NCI-H460 (cell line): ENCODE measurements around the gene SPINK8. TPM values are rescaled to one million over a fixed set of nuclear protein-coding genes. Genes with fewer than 3 reads are reported as not detected.
"Not testable (repeated sequence)": the region's sequence is repeated elsewhere in the genome, so short reads cannot be mapped to it uniquely, and the experiment has no call there.

Experiments
- DNase-seq: peaks from one replicate; pipeline ENCODE4 v3.0.0-alpha.2; 2016; ENCODE audit warnings: low read depth; ENCODE audit errors: extremely low read depth
- polyA plus RNA-seq: library from polyadenylated mRNA; depleted of rRNA; stranded (reverse); fragments of >200 nt; gene quantifications from 2 replicates; pipeline ENCODE4 v1.2.3, GENCODE V29; 2014; cell fraction: nucleus; rRNA removed
- total RNA-seq: library from RNA; depleted of rRNA; stranded (reverse); fragments of >200 nt; shearing (Covaris generic); gene quantifications from 2 replicates; pipeline ENCODE4 v1.2.3, GENCODE V29; 2014; rRNA removed

The SPINK8 gene
- total RNA-seq = not detected in 2 replicates
- polyA plus RNA-seq = not detected in 2 replicates

DNA sequence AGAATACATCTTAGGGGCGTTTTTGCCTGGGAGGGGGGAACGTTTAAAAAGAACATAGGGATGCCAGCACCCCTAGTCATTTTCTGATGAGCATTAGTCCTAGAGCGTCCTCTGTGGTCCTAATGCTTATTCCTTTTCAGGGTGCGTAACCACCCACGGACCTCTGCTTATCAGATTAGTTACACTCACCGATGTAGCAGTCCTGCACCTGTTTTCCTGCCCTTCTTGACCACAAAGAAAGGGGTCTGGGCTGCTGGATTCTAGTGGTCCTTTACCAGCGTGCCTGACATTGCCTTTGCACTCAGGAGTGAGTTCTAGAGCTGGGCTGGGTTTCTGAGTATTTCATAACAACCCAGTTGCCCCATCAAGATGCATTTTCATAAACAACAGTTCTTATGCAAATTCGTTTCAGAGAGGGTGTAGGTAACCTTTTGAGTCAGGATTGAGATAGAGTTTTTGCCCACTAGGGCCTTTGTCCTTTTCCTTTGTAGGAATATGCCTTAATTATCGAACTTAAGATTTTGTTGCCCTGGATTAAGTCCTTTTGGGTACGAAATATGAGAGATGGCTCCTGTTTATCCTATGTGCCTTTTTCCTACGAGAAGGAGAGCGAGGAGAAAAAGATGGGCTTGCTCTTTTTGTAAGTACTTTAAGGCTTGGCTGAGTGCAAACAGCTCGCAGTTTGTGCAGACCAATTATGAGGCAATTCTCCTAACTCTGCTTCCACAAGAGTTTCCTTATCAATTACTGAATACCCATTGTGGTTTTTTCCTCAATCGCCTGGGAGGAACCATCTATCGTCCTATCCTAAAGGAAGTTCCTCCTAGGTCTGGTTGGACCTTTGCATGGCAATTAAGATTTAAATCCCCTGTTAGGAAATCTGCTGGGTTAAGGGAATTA lies at the start of gene SPINK8:
TSS of gene SPINK8 (minus strand) at position 316 of the 900 bp plus-strand sequence. CDS start 5,320 bp downstream, outside the sequence.
- not testable (repeated sequence) for DNase-seq

DNA sequence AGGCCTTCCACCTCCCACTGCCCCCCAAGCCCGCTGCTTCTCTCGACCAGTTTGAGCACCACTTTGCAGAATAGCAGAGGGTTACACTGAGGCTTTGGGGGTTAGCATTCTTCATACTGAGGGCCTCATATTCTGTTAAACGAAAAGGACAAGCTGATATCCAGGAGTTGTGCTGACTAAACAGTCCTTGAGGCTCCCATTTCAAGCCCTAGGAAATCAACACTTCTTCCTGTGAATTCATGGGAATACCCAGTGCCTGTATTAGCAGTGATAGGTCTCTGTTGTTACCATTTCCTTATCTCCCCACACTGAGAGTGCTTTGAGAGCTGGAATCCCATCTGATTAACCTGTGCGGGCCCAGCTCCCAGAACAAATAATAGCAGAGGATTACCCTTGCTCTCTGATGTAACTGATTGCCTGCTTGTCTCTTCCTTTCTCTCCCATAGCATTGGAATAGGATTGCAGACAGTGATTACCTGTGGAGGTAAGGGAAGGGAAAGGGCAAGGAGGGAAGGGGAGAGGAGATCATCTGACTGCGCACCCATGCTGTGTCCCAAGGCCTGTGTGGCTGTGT lies 39.5 kb upstream of the SPINK8 start:
- no peak for DNase-seq

DNA sequence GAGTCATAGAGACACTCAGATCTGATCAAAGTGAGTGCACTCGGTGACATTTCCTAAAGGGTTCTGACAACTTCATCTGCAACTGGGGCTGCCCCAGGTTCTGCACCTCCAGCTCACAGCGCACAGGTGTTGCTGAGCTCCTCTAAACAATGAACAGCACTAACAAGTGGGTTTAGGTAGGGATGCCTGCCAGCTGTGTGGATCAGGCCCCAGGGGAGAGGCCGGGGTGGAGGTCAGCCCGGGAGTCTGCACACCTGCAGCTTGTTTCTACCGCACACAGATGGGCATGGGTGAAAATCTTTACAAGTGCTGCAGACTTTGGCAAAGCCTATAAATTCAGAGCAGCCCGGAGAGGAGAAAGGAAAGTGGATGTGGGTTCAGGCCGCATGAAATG lies 38.9 kb upstream of the SPINK8 start:
- DNase-seq = no peak

- no peak for DNase-seq
These were observed 38.4 kb upstream of the SPINK8 start, which contains the start of gene FBXW12 for GRCh38 chr3:48371651-48372376. Gene FBXW12, plus strand, starts transcription at chr3:48372219. Its CDS starts 549 bp downstream, at chr3:48372768.

- no peak for DNase-seq
These were observed 36.9 kb upstream of the SPINK8 start for GRCh38 chr3:48370333-48370713.

DNA sequence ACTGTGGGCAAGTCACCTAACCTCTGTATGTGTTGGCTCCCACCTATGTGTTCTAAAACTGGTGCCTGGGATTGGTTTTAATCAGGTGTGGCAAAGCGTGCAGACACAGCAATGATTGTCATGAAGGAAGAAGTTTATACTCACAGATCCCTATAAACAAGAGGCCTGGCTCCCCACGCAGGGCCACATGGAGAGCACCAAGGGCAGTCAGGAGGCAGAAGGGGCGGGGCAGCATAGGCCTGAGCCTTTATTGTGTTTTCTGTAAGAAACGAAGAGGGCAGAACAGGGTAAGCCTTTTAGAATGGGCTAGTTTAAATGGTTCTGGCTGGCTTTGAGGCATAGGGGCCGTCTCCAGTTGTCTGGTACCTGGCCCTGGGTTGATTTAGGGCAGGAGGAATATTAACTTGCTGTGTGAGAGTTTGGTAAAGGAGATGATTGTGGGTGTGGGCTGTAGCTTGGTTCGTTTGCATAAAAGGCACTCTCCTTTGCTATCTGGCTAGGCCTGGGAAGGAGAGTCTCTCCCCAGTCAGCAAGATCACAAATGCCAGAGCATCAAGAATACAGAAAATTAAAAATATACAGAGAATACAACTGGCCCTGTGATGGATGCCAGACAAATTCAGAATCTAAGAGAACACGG lies 36.4 kb upstream of the SPINK8 start:
- DNase-seq = no peak

- no peak for DNase-seq
These were observed 33.7 kb upstream of the SPINK8 start for GRCh38 chr3:48367201-48367600.

DNA sequence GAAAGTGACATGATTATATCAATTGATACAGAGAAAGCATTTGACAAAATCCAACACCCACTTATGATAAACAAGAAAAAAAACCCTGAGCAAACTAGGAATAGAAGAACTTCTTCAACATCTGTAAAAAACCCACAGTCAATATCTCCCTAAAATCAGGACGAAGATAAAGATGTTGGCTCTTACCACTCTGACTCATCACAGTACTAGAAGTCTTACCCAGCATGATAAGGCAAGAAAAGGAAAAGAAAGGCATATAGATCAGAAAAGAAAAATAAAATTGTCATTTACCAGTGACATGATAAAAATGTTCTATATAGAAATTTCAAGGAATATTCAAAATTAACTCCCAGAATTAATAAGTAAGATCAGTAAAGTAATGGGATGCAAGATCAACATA lies 31.4 kb upstream of the SPINK8 start:
- no peak for DNase-seq

GRCh38 chr3:48361928-48362327 lies 28.5 kb upstream of the SPINK8 start:
- no peak for DNase-seq

DNA sequence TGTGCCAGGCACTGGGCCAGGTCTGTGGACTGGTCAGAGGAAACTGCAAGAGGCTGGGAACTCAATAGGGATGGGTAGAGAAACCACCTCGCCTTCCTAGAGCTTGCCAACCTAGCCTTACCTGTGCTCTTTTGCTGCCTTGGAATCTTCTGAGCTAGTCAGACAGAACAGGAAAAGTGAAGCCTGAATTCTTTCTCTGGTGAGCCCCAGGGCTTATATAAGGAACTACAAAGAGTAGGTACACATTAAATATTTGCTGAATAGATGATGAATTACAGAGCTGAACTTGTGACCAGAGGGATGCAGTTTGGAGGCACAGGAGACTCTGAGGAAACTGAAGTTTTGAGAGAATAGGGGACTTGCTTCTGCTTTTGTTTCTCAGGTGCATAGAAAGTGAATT lies 23.0 kb upstream of the SPINK8 start:
- no peak for DNase-seq

DNA sequence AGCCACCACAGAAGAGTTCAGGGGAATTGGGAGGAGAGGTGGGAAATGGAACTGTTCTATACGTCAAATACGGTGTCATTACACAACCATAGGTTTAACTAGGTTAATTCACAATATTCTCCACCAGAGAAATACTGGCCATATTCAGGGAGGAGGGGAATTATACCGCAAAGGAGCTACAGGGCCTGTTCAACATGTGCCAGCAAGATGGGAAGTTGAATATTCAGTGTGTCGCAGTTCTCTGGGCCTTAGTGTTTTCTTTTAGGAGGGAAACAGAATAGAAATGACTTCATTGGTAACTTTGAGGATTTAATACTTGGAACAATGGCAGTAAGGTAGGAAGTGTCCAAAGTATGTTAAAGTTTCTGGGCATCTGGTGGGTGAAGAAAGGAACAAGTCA lies 20.5 kb upstream of the SPINK8 start:
- no peak for DNase-seq

DNA sequence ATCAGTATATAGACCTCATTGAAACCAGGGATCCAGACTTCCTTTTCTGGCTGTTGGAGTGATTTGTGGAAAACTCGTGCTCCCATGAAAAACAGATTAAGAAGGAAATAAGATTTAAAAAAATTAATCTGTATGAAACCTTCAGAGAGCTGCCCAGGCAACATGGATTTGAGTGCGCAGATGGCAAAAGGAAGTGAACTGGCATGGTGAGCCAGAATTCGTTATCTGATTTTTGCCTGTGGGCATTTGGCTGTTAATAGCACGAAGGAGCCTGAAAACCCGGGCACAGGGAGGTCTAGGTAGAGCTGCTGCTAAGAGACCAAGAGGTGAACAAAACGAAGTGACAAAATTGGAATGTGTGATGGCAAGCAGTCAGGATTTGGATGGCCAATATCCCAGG lies 19.1 kb upstream of the SPINK8 start:
- DNase-seq = no peak

DNA sequence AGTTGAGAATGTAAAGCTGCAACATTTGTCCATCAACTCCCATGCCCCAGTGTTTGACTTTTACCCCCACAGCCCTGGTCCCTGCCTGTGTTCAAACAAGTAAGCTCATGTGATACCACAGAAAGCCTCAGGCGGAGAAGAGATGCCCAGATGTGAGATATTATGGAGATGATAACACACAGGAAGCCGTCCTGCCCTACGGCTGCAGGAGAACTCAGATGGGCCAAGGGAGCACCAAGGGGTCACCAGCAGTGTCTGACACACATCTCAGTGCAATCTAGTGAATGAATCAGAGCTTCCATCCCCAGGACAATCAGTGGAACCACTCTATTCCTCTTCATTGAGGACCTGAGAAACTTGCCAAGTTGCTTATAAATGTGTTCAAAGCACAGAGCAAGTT lies 14.0 kb upstream of the SPINK8 start:
- DNase-seq = no peak

DNA sequence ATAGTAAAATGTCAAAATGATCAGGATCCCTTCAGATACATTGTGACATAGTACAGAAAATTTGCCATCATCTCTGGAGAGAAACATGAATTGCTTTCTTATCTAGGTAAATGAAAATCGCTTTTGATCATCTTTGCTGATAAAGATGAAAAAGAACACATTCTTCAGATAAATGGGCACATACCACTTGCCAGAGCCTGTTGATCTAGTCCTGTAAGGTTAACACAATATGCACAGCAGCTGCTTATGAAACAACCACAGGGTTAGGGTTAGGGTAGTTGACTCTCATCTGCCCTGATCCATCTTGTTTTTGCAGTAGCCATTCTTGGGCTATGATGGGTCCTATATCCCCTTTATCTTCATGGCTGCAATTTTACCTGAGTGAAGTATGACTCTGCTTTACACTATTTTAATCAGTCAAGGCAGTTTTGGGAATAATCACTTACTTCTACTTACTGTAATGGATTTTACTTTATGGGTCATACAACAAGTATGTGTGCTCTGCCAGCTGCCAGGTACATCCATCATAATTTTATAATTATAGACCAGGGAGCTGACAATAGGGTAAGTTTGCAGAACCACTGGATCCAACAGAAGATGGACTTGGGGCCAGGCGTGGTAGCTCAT lies 12.6 kb upstream of the SPINK8 start:
- DNase-seq = no peak

GRCh38 chr3:48344867-48345507 lies 11.5 kb upstream of the SPINK8 start:
- DNase-seq = no peak

- no peak for DNase-seq
These were observed 10.0 kb upstream of the SPINK8 start for GRCh38 chr3:48343432-48343831.

DNA sequence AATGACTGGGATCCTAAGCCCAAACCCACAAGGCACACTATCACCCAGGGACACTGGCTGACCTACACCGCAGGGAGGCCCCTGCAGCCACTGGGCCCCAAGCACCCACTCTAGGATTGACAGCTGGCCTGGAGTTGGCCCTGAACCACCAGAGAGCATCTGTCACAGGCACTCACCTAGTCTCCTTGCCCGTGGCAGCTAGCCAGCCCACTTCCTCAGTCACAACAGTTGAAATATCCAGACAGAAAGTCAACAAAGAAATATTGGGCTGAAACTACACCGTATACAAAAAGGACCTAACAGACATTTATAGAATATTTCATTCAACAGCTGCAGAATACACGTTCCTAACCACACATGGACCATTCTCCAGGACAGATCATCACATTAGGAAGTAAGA lies 5.2 kb upstream of the SPINK8 start:
- DNase-seq = no peak

DNA sequence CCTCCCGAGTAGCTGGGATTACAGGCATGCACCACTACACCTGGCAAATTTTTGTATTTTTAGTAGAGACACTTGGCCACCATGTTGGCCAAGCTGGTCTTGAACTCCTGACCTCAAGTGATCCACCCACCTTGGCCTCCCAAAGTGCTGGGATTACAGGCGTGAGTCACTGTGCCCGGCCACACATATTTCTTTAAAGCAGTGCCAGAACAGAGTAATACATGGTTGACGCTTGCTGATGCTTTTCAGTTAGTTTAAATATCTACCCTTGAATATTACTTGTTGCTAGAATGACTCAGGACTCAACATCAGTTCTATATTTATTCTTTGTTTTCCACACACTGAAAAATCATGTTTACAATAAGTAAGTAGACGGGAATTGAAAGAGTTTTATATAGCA lies 4.1 kb upstream of the SPINK8 start:
- DNase-seq = not testable (repeated sequence)

DNA sequence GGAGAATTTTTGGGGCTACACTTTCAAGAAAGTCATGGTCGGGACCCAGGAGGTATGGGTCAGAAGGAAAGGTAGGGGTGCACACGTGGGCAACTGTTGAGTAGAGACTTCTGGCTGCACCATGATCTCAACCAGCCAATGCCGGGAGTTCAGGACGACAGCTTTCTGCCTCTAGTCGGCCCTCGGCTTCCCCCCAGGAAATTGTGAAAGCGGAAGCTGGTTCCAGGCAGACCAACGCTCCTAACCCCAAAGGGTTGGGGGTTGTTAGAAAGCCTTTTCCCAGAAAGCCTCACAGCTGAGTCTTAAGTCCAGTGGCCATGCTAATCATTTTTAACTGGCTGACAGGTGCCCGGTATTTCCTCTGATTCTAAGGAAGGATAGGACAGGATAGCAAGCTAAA lies 1.8 kb upstream of the SPINK8 start:
- DNase-seq = not testable (repeated sequence)

- no peak for DNase-seq
These were observed 1.1 kb upstream of the SPINK8 start for GRCh38 chr3:48334605-48335004.
